Measurements from ENCODE around the gene POLR1E.

POLR1E gene, protein sequence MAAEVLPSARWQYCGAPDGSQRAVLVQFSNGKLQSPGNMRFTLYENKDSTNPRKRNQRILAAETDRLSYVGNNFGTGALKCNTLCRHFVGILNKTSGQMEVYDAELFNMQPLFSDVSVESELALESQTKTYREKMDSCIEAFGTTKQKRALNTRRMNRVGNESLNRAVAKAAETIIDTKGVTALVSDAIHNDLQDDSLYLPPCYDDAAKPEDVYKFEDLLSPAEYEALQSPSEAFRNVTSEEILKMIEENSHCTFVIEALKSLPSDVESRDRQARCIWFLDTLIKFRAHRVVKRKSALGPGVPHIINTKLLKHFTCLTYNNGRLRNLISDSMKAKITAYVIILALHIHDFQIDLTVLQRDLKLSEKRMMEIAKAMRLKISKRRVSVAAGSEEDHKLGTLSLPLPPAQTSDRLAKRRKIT

DNA sequence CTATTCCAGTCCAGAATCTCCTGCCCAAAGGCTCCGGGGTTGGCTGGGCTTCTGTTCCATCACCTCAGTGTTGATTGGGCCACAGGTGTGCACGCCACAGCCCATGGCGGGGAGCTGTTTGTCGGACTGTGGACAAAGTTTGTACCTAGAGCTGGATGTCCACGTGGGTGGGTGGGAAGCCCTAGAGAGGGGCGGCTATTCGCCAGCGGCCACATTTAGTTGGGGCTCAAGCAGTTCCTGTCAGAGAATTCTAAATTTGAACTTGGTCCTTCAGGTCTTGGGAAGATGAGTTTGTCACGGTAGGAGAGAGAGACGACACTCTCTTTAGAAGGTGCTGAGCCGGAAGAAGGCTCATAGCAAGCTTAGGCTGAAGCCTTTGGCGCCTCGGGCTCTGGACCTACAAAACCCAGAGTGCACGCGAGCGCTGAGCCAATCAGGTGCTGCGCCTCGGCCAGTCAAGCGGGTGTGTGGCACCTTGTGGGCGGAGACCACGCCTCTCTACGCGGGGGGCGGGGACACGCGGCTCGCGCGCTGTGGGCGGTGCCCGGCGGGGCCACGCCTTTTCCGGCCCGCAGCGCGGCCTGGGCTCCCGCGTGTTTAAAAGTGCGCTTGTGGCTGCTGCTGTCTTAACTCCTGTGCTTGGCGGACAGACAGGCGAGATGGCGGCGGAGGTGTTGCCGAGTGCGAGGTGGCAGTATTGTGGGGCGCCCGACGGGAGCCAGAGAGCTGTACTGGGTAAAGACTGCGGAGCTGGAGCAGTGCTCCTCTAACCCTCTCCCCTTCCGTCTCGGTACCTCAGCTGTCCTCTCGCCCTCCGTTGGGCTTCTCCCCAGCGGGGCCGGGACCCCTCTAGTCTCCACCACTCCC, at the start of gene POLR1E:
Gene POLR1E, plus strand, starts transcription at position 560 of the 867 bp plus-strand sequence. Its CDS starts 100 bp downstream, at position 660.
- DNase-seq: peak; percentile 95

DNA sequence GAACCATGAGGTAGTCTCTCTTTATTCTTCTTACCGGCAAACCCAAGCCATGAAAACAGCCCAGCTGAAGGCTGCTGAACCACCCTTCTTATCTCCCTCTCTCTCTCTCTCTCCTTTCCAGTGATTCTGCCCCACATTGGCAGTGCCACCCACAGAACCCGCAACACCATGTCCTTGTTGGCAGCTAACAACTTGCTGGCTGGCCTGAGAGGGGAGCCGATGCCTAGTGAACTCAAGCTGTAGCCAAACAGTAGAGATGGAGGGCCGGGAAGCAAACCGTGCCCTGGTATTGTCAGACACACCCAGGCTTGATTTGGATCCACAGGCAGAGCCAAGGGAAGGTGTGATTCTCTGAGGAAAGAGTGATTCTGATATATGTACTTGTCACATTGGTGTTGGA, 49.2 kb upstream of the POLR1E start:
- no peak for DNase-seq

DNA sequence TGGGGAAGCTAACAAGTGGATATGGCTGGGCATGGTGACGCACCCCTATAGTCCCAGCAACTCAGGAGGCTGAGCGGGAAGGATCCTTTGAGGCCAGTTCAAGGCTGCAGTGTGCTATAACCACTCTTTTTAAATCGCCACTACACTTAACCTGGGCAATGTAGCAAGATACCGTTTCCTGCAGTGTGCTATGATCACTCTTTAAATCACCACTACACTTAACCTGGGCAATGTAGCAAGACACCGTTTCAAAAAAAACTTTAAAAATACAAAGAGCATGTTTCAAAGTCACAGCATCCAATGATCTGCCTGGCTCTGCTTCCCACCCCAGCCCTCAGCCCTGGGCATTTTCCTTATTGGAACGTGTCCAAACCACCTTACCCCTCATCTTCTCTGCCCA, 48.7 kb upstream of the POLR1E start:
- no peak for DNase-seq

DNA sequence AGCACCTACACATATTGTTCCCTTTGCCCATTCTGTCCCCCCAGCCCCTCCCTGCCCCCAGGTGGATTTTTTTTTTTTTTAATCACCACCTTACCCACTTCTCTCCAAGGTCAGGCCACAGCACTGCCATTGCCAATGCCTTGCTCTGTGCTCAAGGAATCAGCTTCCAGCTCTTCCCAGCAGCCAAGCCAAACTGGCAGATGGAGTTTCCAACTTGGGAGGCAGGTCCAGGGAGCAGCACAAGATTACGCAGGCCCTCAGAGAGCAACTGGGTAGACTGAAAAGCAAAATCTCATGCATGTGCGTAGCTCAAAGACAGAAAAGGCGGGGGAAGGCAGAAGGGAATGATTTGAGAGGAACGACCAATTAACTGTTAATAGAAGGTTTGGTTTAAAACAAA, 48.1 kb upstream of the POLR1E start:
- DNase-seq: no peak

DNA sequence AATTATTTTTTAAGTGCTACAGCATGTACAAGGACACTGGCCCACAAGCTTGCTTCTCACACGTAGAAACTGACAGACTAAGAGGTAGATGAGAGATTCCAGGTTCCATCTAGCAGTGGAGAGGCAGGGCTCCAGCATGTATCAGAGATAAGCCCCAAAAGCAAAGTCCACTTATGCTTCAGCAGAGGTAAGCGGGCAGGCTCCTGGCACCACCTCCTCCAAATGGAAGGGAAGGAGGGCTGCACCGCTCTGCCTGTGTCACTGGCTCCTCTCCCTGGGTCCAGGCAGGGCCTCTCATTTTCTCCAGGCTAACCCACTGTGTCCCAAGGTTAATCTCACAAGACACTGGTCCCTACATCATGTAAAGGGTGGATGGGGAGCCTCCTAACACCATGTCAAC, 47.4 kb upstream of the POLR1E start:
- no peak for DNase-seq

DNA sequence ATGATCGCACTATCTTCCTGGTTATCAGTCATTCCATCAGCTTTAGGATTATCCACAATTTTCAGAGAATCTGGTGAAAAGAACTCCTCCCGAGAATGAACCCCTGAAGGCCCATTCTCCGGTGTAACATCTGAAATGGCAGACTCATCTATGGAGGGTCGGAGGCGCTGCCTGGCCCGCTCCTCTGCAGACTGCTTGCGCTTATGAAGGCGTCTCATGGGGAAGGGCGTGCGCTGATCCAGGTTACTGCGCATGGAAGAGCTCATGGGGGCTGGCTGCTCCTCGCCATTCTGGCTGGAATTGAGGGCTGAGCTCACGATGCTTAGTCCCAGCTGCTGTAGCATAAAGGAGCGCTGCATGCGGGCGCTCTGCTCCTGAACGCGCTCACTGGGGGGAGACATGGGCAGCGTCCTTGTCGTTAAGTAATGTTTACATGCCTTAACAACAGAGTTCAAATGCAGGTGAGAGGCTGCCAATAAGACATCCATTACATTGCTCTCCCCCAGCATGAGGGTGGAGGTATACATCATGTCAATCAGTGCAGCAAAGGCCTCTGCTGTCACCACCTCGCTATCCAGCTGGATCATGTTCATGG, 43.9 kb upstream of the POLR1E start:
- DNase-seq: no peak

DNA sequence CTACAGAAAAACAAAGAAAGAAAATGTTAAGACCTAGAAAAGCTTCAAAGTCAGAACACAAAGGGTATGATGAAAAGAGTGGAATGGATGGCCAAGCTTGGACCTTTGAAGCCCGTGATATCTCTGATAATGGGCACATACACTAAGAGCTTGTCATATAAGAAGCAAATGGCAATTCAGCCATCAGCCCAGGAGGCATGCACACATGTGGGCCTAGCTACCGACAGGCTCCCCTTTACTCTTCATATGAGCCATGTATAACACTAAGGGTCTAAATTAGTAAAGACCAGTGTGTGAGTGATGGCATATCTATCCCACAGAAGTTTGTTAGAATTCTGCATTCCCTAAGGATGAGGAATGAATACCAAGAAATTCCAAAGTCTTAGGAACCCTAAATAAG, 43.2 kb upstream of the POLR1E start:
- no peak for DNase-seq

DNA sequence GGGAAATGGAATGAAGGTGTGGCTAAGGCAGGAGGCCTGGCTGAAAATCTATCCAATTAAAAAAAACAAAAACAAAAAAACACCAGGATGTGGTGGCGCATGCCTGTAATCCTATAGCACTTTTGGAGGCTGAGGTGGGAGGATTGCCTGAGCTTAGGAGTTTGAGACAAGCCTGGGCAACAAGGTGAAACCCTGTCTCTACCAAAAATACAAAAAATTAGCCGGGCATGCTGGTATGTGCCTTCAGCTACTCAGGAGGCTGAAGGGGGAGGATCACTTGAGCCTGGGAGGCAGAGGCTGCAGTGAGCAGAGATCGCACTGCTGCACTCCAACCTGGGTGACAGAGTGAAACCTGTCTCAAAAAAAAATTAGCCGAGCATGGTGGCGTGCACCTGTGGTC, 42.2 kb upstream of the POLR1E start:
- DNase-seq: no peak

DNA sequence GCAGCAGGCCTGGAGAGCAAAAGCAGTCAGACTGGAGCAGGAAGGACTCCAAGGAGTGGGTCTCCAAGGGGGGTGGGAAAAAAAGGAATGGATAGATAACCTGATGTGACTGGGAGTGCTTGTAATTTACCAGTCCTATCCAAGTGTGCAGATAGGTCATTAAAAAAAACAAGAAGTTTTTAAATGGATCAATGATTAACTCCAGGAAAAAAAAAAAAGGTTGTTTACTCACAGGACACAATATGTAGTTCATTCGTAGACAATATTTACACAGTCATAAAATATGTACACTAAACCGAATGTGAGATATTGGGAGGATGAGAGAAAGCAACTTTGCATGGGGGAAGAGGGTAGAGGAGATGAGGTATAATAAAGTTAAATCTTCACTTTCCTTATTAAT, 40.9 kb upstream of the POLR1E start:
- DNase-seq: no peak

DNA sequence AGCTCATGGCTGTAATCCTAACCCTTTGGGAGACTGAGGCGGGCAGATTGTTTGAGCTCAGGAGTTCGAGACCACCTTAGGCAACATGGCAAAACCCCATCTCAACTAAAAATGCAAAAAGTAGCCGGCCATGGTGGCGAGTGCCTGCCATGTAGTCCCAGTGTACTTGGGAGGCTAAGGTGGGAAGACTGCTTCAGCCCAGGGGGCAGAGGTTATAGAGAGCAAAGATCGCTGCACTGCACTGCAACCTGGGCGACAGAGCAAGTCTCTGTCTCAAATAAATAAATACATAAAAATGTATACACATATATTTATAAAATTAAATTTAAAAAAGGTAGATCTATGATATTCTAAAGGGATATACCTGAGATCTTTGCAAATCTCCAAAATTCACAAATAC, 39.9 kb upstream of the POLR1E start:
- no peak for DNase-seq

DNA sequence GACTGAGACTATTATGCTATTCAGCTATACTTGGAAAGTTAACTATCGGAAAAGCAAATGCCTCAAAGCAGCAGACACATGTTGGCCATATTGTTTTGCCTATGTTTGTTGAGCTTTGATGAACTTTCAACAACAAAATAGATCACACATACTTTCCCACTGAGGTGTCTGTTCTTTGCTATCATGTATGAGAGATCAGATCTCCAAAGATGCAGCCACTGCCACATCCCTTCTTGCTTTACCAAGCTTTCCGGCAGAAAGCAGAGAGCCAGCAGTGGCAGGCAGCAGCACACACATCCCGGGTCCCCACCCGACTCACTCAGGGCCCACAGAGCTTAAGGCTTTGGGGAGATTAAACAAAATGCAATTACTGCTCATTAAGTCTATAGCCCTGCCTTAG, 39.3 kb upstream of the POLR1E start:
- DNase-seq: no peak

DNA sequence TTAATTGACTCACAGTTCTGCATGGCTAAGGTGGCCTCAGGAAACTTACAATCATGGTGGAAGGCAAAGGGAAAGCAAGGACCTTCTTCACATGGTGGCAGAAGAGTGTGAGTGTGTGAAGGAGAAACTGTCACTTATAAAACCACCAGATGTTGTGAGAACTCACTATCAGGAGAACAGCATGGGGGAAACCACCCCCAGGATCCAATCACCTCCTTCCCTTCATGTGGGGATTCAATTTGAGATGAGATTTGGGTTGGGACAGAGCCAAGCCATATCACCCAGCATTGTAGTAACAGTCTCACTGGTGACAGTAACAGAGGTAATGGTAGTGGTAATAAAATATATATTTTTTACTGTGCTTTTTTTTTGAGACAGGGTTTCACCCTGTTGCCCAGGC, 38.6 kb upstream of the POLR1E start:
- DNase-seq: no peak

DNA sequence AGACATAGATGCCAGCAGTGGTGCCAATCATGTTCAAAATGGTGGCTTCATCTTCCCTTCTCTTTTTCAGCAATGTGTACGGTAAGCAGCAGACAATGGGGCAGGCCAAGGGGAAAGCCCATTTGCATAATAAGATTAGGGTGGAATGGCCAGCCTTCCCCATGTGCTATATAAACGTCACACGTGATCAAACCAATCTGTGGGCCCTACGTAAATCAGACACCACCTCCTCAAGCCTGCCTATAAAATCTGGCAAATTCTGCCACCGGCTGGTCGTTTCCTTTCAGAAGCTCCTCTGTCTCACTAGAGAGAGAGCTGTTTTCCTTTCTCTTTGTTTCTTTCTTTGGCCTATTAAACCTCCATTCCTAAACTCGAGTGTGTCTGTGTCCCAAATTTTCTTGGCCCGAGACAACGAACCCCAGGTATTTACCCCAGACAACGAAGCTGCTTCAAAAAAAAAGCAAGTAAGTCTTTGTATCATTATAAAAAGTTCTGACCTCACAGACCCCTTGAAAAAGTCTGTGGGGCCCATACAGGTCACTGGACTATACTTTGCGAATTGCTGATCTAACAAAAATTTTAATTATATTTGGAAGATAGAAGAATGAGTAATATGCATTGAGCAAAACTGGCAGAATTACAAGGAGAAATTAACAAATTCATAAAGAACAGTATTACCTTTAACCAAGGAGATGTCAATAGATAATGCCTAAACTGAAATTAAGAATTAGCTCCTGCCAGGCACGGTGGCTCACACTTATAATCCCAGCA, 35.7 kb upstream of the POLR1E start:
- no peak for DNase-seq

DNA sequence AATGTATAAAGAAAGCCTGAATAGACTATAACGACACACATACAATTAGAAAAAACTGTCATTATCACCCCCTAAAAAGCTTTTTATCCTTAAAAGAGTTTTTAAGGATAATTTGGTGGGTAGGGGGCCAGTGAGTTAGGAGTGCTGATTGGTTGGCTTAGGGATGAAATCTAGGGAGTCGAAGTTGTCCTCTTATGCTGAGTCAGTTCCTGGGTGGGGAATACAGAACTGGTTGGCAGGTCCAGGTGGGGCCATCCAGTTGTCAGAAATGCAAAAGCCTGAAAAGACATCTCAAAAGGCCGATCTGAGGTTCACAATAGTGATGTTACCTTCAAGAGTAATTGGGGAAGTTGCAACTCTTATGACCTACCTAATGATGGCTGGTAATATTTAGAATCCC, 34.1 kb upstream of the POLR1E start:
- DNase-seq: no peak

DNA sequence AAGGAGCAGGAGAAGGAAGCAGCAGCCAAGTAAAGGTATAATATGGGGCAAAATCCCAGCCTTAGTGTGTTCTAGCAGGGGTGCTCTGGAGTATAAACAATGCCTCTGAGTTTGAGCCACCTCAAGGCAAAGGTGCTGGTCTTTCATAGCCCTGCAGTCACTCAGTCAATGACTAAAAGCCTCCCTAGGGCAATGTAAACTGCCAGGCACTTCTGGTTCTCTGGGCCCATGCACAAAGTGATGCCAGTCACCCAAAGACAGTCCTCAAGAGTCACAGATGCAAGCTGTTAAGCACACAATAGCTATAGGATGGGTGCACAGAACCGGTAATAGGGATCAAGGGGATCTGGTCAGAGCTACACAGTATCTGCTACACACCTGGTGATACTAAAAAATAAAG, 33.1 kb upstream of the POLR1E start:
- DNase-seq: no peak

DNA sequence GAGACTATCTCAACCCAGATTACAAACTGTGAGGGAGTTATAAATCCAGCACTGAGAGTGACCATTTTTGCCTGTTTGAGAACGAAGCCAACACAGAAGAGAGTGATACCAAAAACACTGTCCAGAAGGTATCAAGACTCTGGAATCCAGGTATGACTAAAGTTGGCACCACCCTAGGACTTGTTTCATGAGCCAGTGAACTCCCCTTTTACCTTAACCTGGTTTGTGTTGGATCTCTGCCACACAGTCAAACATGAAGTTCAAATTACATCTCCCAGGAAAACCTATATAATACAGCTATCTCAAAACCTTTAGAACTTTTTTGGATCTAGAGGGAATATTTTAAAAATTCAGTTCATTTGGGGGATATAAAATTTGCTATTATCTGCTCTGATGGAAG, 31.9 kb upstream of the POLR1E start:
- no peak for DNase-seq

DNA sequence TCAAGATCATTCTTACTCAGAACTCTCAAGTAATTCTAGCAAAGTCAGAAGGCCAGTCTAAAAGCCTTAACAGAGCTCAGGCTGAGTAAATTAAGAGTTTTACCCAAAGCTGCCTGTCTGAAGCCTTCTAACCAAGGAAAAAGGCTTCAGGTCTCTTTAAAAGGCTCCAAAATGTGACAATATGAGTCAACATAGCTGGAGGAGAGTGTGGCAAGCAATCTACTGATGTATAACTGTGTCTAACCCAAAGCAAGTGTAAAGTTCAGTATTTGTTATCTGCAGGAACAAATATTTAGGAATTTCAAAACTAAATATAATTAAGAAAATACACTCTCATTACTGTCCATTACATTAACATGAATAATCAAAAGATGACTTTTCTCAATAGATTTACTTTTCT, 31.5 kb upstream of the POLR1E start:
- DNase-seq: no peak

DNA sequence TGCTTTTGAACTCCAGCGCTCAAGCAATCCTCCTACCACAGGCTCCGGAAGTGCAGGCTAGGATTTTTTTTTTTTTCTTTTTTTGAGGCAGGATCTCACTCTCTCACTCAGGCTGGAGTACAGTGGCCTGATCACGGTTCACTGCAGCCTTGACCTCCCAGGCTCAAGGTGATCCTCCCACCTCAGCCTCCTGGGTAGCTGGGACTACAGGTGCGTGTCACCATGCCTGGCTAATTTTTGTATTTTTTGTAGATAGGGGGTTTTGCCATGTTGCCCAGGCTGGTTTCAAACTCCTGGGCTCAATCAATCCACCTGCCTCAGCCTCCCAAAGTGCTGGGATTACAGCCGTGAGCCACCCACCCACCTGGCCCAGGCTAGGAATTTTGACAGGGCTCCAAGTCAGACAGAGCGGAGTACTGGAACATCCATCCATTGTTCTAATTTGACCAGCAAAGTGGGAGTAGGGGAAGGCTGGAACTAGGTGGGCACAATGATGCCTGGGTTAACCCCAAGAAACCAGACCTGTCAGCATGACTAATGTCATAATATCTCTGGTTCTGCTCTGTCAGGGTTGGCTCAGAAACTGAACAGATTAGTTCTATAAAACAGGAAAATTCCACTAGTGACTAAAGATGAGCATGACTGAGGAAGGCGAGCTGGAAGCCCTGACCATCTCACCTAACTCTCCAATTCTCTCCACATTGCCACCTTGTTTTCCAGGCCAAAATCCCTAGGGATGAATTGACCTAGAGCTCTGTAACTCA, 29.7 kb upstream of the POLR1E start:
- no peak for DNase-seq

DNA sequence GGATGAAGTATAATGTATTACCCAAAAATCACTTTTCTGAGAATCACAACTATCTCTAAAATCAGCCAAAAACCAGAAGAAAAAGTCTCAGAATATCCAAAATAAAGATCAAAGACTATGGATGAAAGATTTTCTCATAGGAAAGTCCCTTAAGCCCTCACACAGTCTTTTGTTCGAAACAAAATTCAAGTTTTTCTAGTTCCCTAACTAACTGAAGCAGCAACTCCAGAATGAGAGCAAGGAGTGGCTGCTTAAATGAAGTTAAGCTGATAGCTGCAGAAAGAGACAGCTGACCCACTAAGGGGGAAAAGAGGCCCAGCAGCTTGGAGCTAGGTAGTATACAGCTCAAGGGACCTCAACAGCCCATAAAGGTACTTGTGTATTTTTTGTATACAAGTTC, 28.9 kb upstream of the POLR1E start:
- DNase-seq: no peak

DNA sequence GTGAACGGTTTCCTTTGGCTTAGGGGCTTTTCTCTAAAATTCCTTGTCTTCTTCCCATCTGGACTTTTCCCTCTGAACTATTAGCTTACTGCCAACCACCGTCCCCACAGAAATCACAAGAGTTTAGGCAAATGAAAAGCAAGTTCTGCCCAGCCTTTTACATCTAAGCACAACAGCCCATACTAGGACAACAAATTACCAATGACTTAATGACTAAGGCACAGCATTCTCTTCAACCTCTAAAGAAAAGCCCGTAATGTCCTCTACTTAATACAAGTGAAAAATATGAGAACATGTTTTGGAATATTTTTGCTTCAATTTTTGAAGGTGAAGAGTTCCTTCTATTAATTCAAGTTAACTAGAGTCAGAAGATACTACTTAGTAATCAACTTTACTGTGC, 21.7 kb upstream of the POLR1E start:
- no peak for DNase-seq

DNA sequence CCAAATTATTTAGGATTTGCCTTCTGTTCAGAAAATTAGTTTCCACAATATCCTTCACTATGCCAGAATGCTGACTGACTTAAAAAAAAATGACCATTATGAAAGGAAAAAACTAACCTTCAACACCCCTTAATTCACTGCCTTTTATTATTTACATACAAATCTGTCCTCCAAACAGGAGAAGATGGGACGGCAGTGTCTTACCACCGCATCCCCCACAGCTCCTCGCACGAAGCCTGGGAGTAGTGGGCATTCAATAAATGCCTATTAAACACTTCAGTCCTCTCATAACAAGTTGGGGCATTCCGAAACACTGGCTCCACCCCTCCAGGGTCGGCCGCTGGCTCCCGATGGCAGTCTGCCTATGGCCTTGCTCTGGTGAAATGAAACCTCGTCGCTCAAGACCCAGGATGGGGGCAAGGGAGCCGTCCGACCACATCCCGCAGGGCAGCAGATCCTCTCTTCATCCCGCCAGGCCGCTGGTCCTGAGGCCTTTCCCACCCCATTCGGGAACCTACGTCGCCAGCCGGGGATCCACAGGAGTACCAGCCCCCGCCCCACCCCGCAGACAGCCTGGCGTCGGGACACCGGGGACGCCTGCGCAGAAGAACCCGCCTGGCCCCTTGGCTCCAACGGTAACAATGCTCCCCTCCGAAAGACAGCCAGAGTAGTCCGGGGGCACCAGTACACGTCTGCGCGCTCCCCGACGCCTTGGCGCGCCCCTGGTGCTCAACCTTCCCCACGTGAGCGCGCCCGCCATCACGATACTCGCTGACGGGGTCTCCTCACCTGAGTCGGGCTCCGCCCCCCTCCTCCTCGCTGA, 21.1 kb upstream of the POLR1E start:
- no peak for DNase-seq

All from DMS153 (cell line).